PC-3 (cell line): ENCODE measurements around the gene SDE2. TPM values are rescaled to one million over a fixed set of nuclear protein-coding genes. Genes with fewer than 3 reads are reported as not detected.
A peak's percentile ranks its signal among the peaks of the same experiment; 100 is the strongest.

Experiments used
- ATAC-seq: fragments of 200-7000 bp; cut with Tn5 transposase; 2 replicates; pipeline ENCODE4 v1.9.1; 2020; ENCODE audit warnings: mild to moderate bottlenecking, moderate library complexity
- BruUV-seq: library from RNA; stranded (reverse); fragments of 400-500 nt; replicated peaks from 2 replicates; lab custom pipeline; 2021; lab: Mats Ljungman, UMichigan
- CTCF ChIA-PET: fragments of 300-600 bp; sonication (Branson Sonifier 250); formaldehyde crosslinking; loops from one replicate; lab custom pipeline; 2022; ENCODE audit warnings: antibody characterized with exemption; lab: Charles Lee
- POLR2A ChIA-PET: fragments of 300-600 bp; sonication (Branson Sonifier 250); formaldehyde crosslinking; loops from one replicate; lab custom pipeline; 2022; ENCODE audit warnings: antibody characterized with exemption; ENCODE audit not compliant: unreplicated experiment; lab: Charles Lee
- DNase-seq: peaks from one replicate; pipeline ENCODE4 v3.0.0-alpha.2; 2015
- H2AFZ ChIP-seq: fragments of 300-600 bp; sonication (generic); 2 replicates; pipeline ENCODE4 v1.6.0; 2016; ENCODE audit warnings: antibody characterized with exemption, low read length
- H3F3A ChIP-seq: fragments of 300-600 bp; sonication (generic); one replicate; pipeline ENCODE4 v1.6.0; 2017; ENCODE audit warnings: antibody characterized with exemption, low read length, control low read depth, mild to moderate bottlenecking; ENCODE audit not compliant: unreplicated experiment
- H3K27ac ChIP-seq: fragments of 300-600 bp; sonication (generic); 2 replicates; pipeline ENCODE4 v1.5.1; 2016; ENCODE audit warnings: mild to moderate bottlenecking, low read length
- H3K27me3 ChIP-seq: fragments of 300-600 bp; sonication (generic); 2 replicates; pipeline ENCODE4 v1.6.1; 2016; ENCODE audit warnings: low read length, mixed read lengths
- H3K36me3 ChIP-seq: fragments of 300-600 bp; sonication (generic); 2 replicates; pipeline ENCODE4 v1.6.1; 2016; ENCODE audit warnings: low read depth, mixed run types, low read length, mixed read lengths
- H3K4me1 ChIP-seq: fragments of 300-600 bp; sonication (generic); 2 replicates; pipeline ENCODE4 v1.5.1; 2016; ENCODE audit warnings: low read length; ENCODE audit not compliant: insufficient read depth
- H3K4me2 ChIP-seq: fragments of 300-600 bp; sonication (generic); 2 replicates; pipeline ENCODE4 v1.6.0; 2016; ENCODE audit warnings: low read length
- H3K4me3 ChIP-seq: fragments of 300-600 bp; sonication (generic); 2 replicates; pipeline ENCODE4 v1.5.1; 2016; ENCODE audit warnings: mild to moderate bottlenecking, low read length, mixed read lengths
- H3K79me2 ChIP-seq: fragments of 300-600 bp; sonication (generic); 2 replicates; pipeline ENCODE4 v1.6.1; 2017; ENCODE audit warnings: low read length, mixed read lengths
- H3K9ac ChIP-seq: fragments of 300-600 bp; sonication (generic); 2 replicates; pipeline ENCODE4 v1.6.0; 2016; ENCODE audit warnings: mild to moderate bottlenecking, low read length
- H3K9me2 ChIP-seq: fragments of 300-600 bp; sonication (generic); replicated peaks from 2 replicates; pipeline ENCODE4 v1.6.1; 2016; ENCODE audit warnings: mixed run types, low read length, mixed read lengths
- H3K9me3 ChIP-seq: fragments of 300-600 bp; sonication (generic); 2 replicates; pipeline ENCODE4 v1.6.1; 2016; ENCODE audit warnings: low read length, mixed read lengths
- H4K20me1 ChIP-seq: fragments of 300-600 bp; sonication (generic); 2 replicates; pipeline ENCODE4 v1.6.1; 2016; ENCODE audit warnings: low read length, mixed read lengths
- CTCF ChIP-seq: fragments of 300-600 bp; sonication (generic); conservative IDR thresholded peaks from 2 replicates; pipeline ENCODE4 v1.5.1; 2017; ENCODE audit warnings: antibody characterized with exemption, low read depth, mild to moderate bottlenecking, low read length
- EZH2 ChIP-seq: fragments of 300-600 bp; sonication (generic); IDR thresholded peaks from one replicate; pipeline ENCODE4 v1.6.1; 2017; ENCODE audit warnings: antibody characterized with exemption, mild to moderate bottlenecking, low read length; ENCODE audit not compliant: unreplicated experiment
- EZH2phosphoT487 ChIP-seq: fragments of 300-600 bp; sonication (generic); IDR thresholded peaks from 2 replicates; pipeline ENCODE4 v1.6.1; 2018; ENCODE audit warnings: mild to moderate bottlenecking, antibody characterized with exemption, low read length, borderline replicate concordance
- intact Hi-C: fragments of 100-400 bp; cut with micrococcal nuclease; formaldehyde crosslinking; loops from 2 replicates; pipeline ENCODE4 v1.9.0; 2023
- total RNA-seq: library from RNA; depleted of rRNA; stranded (reverse); fragments of >200 nt; gene quantifications from 2 replicates; pipeline ENCODE4 v1.2.3, GENCODE V29; 2014; rRNA removed

The SDE2 gene
- total RNA-seq, 1 experiment from 2014 or later, result 26.1 TPM

GRCh38 chr1:225934711-225935110 lies 64.4 kb downstream of the SDE2 start:
- Histone ChIP-seq H3K27me3 (no peaks in the 10 kb centered on the region), H3K4me2 (no peak overlapping the region), H3K9ac (no peak overlapping the region), H3K9me3 (no peaks in the 10 kb centered on the region), H3K36me3 (no peaks in the 10 kb centered on the region), H3K79me2 (no peaks in the 10 kb centered on the region), H3K4me3 (no peak overlapping the region), H3K4me1 (peaks cover 9% of the 10 kb centered on the region), H3K9me2 (no peaks in the 10 kb centered on the region), H3F3A (no peaks in the 10 kb centered on the region), H2AFZ (no peak overlapping the region), H3K27ac (no peak overlapping the region), H4K20me1 (no peaks in the 10 kb centered on the region)
- ATAC-seq, result no peak
- BruUV-seq, result no TSS peak
- no peak for TF ChIP-seq CTCF
- no peak for TF ChIP-seq EZH2
- no peak for TF ChIP-seq EZH2phosphoT487
- intact Hi-C loops, result no loop called here
- ChIA-PET POLR2A (no interaction called here), CTCF (no interaction called here)
- no peak for DNase-seq

GRCh38 chr1:225933072-225933471 lies 66.1 kb downstream of the SDE2 start:
- Histone ChIP-seq H3K36me3 (no peaks in the 10 kb centered on the region), H4K20me1 (no peaks in the 10 kb centered on the region), H3K27ac (peak overlapping the region; percentile 44), H3K4me1 (peaks cover 9% of the 10 kb centered on the region), H3K9me3 (no peaks in the 10 kb centered on the region), H3K79me2 (no peaks in the 10 kb centered on the region), H3K9ac (no peak overlapping the region), H3K4me2 (peak overlapping the region; percentile 55), H2AFZ (no peak overlapping the region), H3K27me3 (no peaks in the 10 kb centered on the region), H3K9me2 (no peaks in the 10 kb centered on the region), H3F3A (no peaks in the 10 kb centered on the region), H3K4me3 (no peak overlapping the region)
- intact Hi-C loops, result no loop called here
- TF ChIP-seq EZH2 (no peak), CTCF (no peak), EZH2phosphoT487 (no peak)
- DNase-seq, result peak; percentile 89
- CTCF ChIA-PET, result no interaction called here
- ATAC-seq, result peak; percentile 100
- POLR2A ChIA-PET, result interaction anchor here (0.6 kb wide), 1 partner anchor 150 kb away, joined by 3 read pairs; no protein-coding TSS in a partner anchor
- BruUV-seq, result no TSS peak

Other genes starting within 250 kb of the SDE2 start
- gene SRP9, start 221.5 kb downstream of the SDE2 start, total RNA-seq, result 241 and 306 TPM in 2 replicates
- 54.6 and 69.2 TPM in 2 replicates for gene EPHX1, start 189.2 kb downstream of the SDE2 start, total RNA-seq
- 47.5 and 59.3 TPM in 2 replicates for gene TMEM63A, start 117.0 kb downstream of the SDE2 start, total RNA-seq
- not detected in 2 replicates for gene LEFTY1, start 110.2 kb downstream of the SDE2 start, total RNA-seq
- 57.7 and 69.0 TPM in 2 replicates for gene PYCR2, start 75.1 kb downstream of the SDE2 start, total RNA-seq
- not detected in 2 replicates for gene LEFTY2, start 58.1 kb downstream of the SDE2 start, total RNA-seq
- 196 and 273 TPM in 2 replicates for gene H3-3A, start 63.4 kb upstream of the SDE2 start, total RNA-seq
- 62.2 and 62.9 TPM in 2 replicates for gene ACBD3, start 187.4 kb upstream of the SDE2 start, total RNA-seq
- gene MIXL1, start 224.3 kb upstream of the SDE2 start, total RNA-seq, result not detected in 2 replicates